Stimulated activated naive CD8-positive, alpha-beta T cell treated with anti-CD3 and anti-CD28 coated beads, Interleukin-15, Interleukin-2, amounts not matched to agents 100 U/mL and 50 U/mL, for 24 hours (primary cell): ENCODE measurements around the gene TBC1D2.
"Not testable (repeated sequence)": the region's sequence is repeated elsewhere in the genome, so short reads cannot be mapped to it uniquely, and the experiment has no call there.

Experiments used
- ATAC-seq: fragments of 150-1000 bp; cut with Tn5 transposase; one replicate; pipeline ENCODE4 v1.10.0; 2021
- DNase-seq: peaks from one replicate; pipeline ENCODE4 v3.0.0; 2021

Gene TBC1D2

GRCh38 chr9:98186236-98186635 lies 69.2 kb downstream of the TBC1D2 start:
- ATAC-seq (no peak), DNase-seq (no peak)

- no peak for DNase-seq
These were observed 69.8 kb downstream of the TBC1D2 start for GRCh38 chr9:98185611-98186171.

GRCh38 chr9:98185021-98185567 lies 70.4 kb downstream of the TBC1D2 start:
- no peak for ATAC-seq
- DNase-seq, result no peak

More at GRCh38 chr9:98185611-98186171, 69.8 kb downstream of the TBC1D2 start:
- peak; percentile 20 for ATAC-seq

- no peak for ATAC-seq
These were observed 71.1 kb downstream of the TBC1D2 start for GRCh38 chr9:98184326-98184725.

GRCh38 chr9:98182889-98183599 lies 72.4 kb downstream of the TBC1D2 start:
- no peak for ATAC-seq

More at GRCh38 chr9:98184326-98184725, 71.1 kb downstream of the TBC1D2 start:
- no peak for DNase-seq

GRCh38 chr9:98182069-98182820 lies 73.2 kb downstream of the TBC1D2 start:
- DNase-seq (no peak), ATAC-seq (no peak)

More at GRCh38 chr9:98182889-98183599, 72.4 kb downstream of the TBC1D2 start:
- DNase-seq, result no peak

- no peak for DNase-seq
- ATAC-seq, result no peak
These were observed 73.7 kb downstream of the TBC1D2 start for GRCh38 chr9:98181746-98182068.

GRCh38 chr9:98180996-98181395 lies 74.5 kb downstream of the TBC1D2 start:
- DNase-seq, result no peak
- no peak for ATAC-seq

GRCh38 chr9:98178874-98179850 lies 76.3 kb downstream of the TBC1D2 start:
- no peak for ATAC-seq

GRCh38 chr9:98176391-98177259 lies 78.8 kb downstream of the TBC1D2 start:
- ATAC-seq (no peak), DNase-seq (no peak)

More at GRCh38 chr9:98178874-98179850, 76.3 kb downstream of the TBC1D2 start:
- DNase-seq, result no peak

GRCh38 chr9:98175762-98176161 lies 79.7 kb downstream of the TBC1D2 start:
- DNase-seq (no peak), ATAC-seq (no peak)

GRCh38 chr9:98175028-98175569 lies 80.3 kb downstream of the TBC1D2 start:
- DNase-seq, result no peak
- ATAC-seq, result no peak

- not testable (repeated sequence) for DNase-seq, ATAC-seq
These were observed 80.9 kb downstream of the TBC1D2 start for GRCh38 chr9:98174502-98174918.

- DNase-seq, result no peak
These were observed 82.3 kb downstream of the TBC1D2 start for GRCh38 chr9:98173181-98173580.

GRCh38 chr9:98172604-98173003 lies 82.8 kb downstream of the TBC1D2 start:
- ATAC-seq (no peak), DNase-seq (no peak)

More at GRCh38 chr9:98173181-98173580, 82.3 kb downstream of the TBC1D2 start:
- ATAC-seq, result no peak

GRCh38 chr9:98171176-98171925 lies 84.1 kb downstream of the TBC1D2 start:
- ATAC-seq (no peak), DNase-seq (no peak)

- DNase-seq, result peak; percentile 37
- peak; percentile 63 for ATAC-seq
These were observed 86.4 kb downstream of the TBC1D2 start for GRCh38 chr9:98168941-98169488.

GRCh38 chr9:98168153-98168780 lies 87.2 kb downstream of the TBC1D2 start:
- DNase-seq (no peak), ATAC-seq (no peak)

- no peak for DNase-seq
- ATAC-seq, result no peak
These were observed 90.5 kb downstream of the TBC1D2 start for GRCh38 chr9:98164912-98165311.
